GM21576 (cell line): ENCODE measurements around the gene ARHGEF12.

Experiments used
- ATAC-seq: cut with Tn5 transposase; IDR thresholded peaks from one replicate; pipeline ENCODE4 v1.9.1; 2021; ENCODE audit warnings: mild to moderate bottlenecking, moderate library complexity; ENCODE audit not compliant: unreplicated experiment

Gene ARHGEF12

DNA sequence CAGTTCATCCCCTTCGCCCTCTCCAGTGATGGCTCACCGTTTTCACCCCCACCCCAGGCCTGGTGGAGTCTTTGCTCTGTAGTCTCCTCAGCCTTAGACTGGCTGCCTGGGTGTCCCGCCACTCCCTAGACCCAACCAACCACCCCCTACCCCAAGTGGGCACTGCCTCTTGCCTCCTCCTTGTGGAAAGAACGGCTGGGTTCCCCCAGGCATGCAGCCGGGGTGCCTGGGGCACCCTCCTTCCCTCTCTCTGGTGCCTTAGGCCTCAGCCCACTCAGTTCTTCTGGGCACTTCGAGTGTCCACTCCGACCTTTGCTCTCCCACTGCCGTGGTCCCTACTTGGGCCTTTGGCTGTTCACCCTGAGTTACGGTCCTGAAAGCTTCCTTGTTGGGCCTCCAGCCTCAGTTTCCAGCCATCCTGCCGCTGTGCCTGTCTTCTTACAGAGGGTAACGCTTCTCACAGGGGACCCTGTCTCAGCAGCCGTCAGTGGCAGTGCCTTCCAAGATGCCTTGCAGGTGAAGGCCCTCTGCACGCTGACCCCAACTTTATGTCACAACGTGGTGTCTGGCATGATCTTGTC lies 178.4 kb downstream of the ARHGEF12 start:
- no peak for ATAC-seq

DNA sequence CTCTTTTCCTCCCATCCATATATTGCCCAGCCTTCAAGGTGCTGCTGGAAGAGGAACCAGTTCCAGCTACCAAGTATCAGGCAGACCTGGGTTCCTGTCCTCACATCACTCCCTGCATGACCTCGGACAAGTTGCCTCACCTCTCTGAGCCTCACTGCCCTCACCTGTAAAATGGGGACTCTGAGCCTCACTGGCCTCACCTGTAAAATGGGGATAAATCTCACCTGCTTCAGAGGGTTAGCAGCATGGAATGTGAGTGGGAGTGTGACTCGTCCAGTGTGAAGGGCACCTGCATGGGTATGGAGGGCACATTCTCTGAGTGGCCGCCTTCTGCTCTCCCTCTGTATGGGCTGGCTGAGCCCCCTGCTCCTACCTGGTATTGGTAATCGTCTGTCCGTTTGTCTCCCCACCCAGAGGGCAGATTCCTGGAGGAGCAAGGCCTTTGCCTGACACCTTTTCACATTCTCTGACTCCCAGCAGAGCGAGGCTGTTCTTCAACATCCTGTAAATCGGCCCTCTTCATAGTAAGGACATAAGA lies 179.0 kb downstream of the ARHGEF12 start:
- ATAC-seq = no peak

DNA sequence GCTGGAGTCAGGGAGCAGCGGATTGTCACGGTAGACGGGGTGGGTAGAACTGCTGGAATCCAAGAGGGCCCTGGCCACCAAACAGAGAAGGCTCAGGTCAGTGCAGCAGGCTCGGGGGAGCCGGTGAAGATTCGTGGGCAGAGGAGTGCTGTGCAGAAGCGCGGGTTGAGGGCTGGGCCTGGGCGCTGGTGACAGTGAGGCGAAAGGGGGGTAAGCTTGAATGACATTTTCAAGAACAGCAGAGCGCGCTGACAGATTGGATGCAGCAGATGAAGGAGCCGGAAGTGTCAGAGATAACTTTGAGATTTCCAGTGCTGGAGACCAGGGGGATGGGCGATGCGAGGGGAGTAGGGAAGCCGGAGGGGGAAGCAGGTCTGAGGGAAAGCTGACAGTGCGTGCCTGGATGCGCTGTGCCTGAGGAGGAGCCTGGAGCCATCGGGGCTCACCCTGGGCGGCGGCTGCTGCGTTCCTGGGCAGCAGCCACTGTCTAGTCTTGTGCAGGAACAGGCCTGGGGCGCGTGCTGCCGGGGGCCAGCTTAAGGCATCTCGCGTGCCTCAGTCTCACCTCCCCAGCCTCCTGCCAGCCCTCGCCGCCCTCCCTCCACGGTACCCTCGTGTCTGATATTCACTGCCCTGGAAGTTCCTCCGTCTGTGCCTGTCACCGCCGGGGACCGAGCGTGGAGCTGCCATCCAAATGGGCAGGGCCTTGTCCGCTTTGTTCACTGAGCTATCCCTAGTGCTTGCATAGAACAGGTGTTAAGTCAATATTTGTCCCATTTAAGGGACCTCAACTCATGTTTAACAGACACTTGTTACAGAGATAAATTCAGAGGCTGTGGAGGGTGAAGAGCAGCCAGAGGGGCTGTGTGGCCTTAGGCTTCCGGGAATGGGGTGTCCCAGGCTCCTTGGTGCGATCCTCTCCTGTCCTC lies 180.5 kb downstream of the ARHGEF12 start:
- ATAC-seq = no peak

DNA sequence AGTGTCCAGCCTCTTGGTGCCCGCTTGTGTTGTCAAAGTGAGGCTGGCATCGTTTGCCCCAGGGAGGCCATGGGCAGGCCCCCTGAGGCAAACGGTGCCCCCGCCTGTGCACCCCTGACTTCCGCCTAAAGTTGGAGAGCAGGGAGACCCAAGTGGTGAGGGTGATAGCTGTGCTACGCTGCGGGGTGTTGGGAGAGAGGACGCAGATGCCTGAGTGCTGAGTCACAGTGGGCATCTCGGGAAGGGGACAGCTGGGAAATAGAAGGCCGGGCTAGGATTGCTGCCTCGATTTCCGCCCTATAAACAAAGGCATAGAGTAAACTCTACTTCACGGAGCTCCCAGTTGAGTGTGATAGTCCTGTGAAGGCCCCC lies 181.2 kb downstream of the ARHGEF12 start:
- no peak for ATAC-seq

DNA sequence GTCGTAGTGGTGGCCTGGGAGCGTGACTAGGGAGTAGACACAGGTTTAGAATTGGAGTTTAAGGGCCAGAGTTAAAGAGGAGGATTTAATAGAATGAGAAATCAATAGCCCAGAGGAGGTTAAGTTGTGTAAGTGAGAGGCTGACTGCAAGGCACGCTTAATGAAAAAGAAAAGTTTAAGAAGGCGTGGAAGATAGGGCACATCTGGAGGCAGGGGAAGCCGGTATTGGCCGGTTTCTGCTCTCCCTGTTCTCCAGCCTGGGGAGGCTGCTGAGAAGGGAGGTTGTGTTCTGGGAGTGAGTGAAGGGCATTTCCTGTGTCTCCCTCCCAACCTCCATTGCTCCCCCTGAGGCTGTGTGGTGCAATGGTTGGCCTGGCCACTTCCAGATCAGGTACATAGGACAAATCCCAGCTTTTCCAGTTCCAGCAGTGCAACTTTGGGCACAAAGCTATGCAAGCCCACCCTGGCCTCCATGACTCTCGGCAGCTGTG lies 181.6 kb downstream of the ARHGEF12 start:
- ATAC-seq = no peak

DNA sequence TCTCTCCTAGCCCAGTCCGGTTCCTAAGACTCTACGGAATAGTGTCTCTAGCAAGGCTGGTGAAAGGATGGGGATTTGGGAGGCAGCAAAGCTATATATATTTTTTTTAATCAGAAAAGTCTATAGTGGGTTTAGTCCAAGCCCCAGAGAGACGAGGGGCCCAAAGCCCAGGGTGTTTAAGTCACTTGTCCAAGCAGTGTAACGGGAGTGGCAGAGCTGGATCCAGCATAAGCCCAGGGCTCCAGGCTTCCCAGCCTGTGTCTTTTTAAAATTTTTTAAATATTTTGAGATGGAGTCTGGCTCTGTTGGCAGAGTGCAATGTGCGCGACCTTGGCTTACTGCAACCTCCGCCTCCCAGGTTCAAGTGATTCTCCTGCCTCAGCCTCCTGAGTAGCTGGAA lies 182.1 kb downstream of the ARHGEF12 start:
- ATAC-seq = no peak

DNA sequence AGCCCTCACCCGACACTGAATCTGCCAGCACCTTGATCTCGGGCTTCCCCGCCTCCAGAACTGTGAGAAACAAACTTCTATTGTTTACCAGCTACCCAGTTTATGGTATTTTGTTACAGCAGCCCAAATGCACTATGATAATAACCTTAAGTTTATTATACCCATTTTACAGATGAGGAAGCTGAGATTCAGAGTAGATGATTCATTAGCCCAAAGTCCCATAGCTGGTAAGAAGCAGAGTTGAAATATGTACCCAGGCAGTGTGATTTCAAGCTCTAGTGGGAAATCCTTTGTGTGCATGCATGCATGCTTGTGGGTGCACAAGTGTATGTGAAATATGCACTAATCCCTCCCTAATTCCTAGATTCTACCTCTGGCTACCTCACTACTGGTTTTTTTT lies 183.3 kb downstream of the ARHGEF12 start:
- no peak for ATAC-seq

DNA sequence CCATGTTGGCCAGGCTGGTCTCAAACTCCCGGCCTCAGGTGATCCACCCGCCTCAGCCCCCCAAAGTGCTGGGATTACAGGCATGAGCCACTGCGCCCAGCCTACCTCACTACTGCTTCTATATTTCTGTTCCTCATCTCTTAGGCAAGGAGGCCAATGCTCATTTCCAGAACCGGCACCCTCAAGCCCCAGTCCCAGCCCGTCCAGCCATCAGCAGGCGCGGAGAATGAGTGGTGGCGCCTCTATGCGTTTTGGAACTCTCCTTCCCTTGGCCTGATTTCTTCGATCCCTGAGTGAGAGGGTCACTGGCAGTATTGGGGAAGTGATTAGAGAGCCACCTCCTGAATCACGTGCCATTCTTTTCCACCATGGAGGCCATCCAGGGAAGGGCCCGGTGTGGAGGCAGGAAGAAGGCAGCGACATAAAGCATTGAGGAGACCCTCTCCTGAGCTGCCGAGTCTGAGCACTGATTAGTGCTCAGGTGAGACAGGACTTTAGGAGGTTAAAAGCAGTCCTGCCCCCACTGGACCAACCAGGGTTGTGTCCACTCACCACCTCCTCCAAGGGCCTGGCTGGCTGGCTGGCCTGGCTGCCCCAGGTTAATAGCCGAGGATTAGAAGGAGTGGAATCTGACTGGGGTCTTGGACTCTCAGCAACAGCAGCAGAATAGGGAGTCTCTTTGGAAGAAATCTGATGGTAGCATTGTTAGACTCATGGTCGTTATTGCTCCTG lies 184.0 kb downstream of the ARHGEF12 start:
- no peak for ATAC-seq

- ATAC-seq = no peak
These were observed 185.0 kb downstream of the ARHGEF12 start for GRCh38 chr11:120521176-120521575.

DNA sequence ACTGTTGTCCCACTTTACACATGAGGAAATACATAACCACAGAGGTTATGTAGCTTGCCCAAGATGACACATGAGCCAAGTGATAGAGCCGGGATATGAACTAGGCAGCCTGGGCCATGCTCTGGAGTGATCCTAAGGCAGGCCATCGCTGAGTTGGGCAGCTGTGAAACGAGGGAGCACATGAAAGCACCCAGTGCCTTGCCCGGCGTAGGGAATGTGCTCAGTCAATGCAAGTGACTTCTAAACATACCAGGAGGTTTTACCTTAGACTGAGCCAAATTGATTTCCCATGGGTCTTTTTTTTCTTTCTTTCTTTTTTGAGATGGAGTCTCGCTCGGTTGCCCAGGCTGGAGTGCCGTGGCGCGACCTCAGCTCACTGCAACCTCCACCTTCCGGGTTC lies 185.8 kb downstream of the ARHGEF12 start:
- ATAC-seq = no peak

GRCh38 chr11:120522736-120523135 lies 186.5 kb downstream of the ARHGEF12 start:
- no peak for ATAC-seq

DNA sequence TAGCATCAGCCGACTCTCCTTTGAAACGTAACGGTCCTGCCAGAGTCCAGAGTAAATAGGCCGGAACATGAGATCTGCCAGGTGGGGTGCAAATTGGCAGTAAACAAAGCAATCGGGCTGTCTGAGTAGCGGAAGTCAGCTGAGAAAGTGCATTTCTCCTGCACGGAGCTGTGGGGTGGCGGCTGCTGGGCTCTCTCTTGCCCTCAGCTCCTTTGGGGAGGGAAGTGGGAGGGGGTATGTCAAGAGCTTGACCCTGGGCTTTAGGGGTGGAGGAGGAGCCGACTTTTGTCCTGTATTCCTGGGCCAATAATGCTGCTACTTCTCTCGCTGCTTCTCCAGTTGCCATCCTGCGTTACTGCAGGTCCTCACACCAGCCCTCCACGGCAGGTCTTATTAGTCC lies 187.0 kb downstream of the ARHGEF12 start:
- no peak for ATAC-seq

- ATAC-seq = no peak
These were observed 188.4 kb downstream of the ARHGEF12 start for GRCh38 chr11:120524536-120525085.

DNA sequence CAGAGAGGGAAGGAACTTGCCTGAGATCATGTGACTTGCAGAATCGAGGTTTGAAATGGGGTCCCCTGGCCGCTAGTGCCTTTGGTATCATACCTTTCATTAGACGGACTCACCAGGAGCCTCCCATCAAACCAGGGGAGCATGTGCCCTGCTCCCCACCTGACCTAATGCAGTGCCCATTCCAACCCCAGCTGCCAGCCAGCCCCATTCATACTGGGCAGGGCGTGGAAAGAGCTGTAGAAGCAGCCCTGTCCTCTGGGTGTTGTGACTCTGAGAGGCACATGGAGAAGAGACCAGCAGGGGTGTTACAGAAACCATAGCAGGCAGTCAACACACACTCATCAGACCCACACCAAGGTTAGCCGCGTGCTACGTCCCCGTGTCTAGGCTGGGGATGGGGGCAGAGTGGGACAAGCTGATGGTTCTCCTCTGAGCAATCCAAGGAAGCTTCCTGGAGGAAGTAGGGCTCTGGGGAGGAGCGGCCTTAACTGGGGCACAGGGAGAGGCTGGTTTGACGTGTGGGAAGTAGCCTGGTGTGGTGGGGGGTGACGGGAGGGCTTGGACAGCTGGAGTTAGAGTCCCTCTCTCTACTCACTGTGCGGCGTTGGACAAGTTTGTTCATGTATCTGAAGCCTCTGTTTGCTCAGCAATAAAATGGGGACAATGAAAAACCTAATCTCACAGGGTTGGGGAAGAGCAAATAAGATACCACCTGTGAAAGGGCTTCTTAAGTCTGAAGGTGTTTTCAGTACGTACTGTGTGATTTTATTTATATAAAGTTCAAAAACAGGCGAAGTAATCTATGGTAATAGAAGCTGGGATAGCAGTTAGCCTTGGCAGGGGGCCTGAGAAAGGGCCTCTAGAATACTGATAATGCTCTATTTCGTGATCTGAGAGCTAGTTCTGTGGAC lies 189.3 kb downstream of the ARHGEF12 start:
- no peak for ATAC-seq

GRCh38 chr11:120526241-120526640 lies 190.0 kb downstream of the ARHGEF12 start:
- ATAC-seq = no peak

GRCh38 chr11:120527111-120527761 lies 191.0 kb downstream of the ARHGEF12 start:
- no peak for ATAC-seq

GRCh38 chr11:120528749-120529148 lies 192.5 kb downstream of the ARHGEF12 start:
- ATAC-seq = no peak

DNA sequence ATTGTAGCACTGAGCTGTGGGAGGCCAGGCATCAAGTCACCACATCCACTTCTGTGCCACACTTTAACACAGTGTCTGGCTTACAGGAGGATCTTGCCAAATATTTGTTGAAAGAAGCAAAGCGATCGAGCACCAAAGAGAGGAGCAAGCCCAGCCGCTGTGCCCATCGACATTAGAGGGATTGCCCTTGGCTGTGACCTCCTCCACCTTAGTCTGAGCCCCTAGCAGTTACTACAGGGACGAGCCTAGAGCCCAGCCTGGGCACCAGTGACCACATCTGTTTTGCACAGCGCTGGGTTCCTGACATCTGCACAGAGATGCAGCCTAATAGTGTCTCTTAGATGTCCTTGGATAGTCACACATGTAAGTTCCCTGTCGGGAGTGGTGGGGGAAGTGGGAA lies 193.0 kb downstream of the ARHGEF12 start:
- no peak for ATAC-seq

DNA sequence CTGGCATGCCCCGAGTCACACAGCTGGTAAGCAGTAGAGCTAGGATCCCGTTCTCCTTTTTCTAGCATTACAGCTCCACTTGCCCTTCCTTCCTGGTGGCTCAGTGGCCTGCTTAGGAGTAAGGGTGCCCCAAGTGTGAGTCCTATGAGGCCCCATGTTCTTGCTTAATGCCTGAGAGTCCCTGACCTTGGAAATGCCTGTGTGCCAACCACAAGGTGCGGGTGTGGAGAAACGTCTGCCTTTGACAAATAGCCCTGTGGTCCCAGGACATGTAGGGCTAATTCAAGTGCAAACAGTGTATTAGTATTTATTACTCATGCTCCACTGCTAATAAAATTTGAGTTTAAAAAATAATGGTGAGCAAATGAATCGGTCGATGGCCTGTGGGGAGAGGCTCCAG lies 193.7 kb downstream of the ARHGEF12 start:
- no peak for ATAC-seq
